ENCODE measurements around the gene SYTL3. TPM values are rescaled to one million over a fixed set of nuclear protein-coding genes. Genes with fewer than 3 reads are reported as not detected.

The SYTL3 gene
- total and polyA plus RNA-seq, 10 of the 15 experiments (the other 5 are each of a cell fraction or from before 2014, with no cell fraction given): 3.3 to 12.1 (median 6.9) TPM

DNA sequence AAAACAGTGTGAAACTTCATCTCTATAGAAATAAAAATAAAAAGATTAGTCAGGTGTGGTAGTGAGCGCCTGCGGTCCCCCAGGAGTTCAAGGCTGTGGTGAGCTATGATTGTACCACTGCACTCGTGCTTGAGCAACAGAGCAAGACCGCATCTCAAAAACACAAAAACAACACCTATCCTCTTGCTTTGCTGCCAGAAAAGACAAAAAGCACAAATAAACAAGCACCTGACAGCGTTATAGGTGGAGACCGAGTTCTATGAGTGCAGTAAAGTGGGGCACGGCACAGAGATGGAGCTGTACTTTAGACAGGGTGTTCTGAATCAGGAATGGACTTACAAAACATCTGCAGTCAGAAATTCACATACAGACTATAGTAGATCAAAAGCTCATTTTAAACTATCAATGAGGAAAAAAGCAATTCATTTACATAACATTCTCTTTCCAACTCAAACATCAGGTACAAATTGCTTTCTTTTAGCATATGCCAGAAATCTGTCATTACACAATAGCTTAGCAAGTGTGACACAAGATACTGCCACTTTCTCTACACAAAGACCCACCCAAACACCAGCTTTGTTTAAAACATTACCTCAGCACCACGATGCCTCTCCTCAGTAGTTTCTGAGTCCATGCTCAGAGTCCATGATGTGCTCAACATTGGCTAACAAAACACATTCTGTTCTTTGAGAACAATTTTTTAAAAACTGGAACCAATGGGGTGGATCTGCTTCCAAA, 159.3 kb downstream of the SYTL3 start (continued):
- TF ChIP-seq ATF2 (IDR thresholded peaks at IDR 0.05; ENCODE audit: low read length) (peak; percentile 64; the same call in 1 of the 2 replicates), TCF3 (IDR thresholded peaks at IDR 0.05; ENCODE audit: borderline replicate concordance, insufficient read depth, low read depth, low read length) (0 out of 2 replicates have a peak, but pooled peaks have one; percentile 74), CHD1 (IDR thresholded peaks at IDR 0.05; ENCODE audit: low read depth, low read length) (no peak; the same call in 1 of the 2 replicates), CBFB (IDR thresholded peaks at IDR 0.05; ENCODE audit: low read depth) (peak; percentile 92), E2F4 (IDR thresholded peaks at IDR 0.05; ENCODE audit: low read depth, low read length) (no peak), IRF4 (IDR thresholded peaks at IDR 0.05; ENCODE audit: low read depth, low read length) (no peak), CREM (IDR thresholded peaks at IDR 0.05; ENCODE audit: low read depth) (peak; percentile 53; the same call in 1 of the 2 replicates), STAT3 (IDR thresholded peaks at IDR 0.05; ENCODE audit: low read depth, low read length) (no peak), BCL3 (IDR thresholded peaks at IDR 0.05; ENCODE audit: borderline replicate concordance, insufficient read depth, low read depth, low read length, poor library complexity, severe bottlenecking) (no peak), RAD51 (IDR thresholded peaks at IDR 0.05) (peak; percentile 58), HDGF (IDR thresholded peaks at IDR 0.05) (no peak), LARP7 (IDR thresholded peaks at IDR 0.05) (no peak), MXI1 (IDR thresholded peaks at IDR 0.05; ENCODE audit: low read depth, low read length) (no peak), ELK1 (IDR thresholded peaks at IDR 0.05; ENCODE audit: low read depth, low read length) (no peak), ZNF217 (IDR thresholded peaks at IDR 0.05) (0 out of 2 replicates have a peak, but pooled peaks have one; percentile 26), YY1 (IDR thresholded peaks at IDR 0.05; ENCODE audit: low read depth, low read length) (no peak), CHD2 (IDR thresholded peaks at IDR 0.05; ENCODE audit: borderline replicate concordance, low read depth, low read length) (peak; percentile 38; the same call in 1 of the 2 replicates), EED (IDR thresholded peaks at IDR 0.05; ENCODE audit: low read depth) (peak; percentile 62; the same call in 1 of the 2 replicates), NR2C1 (IDR thresholded peaks at IDR 0.05) (no peak), MEF2A (IDR thresholded peaks at IDR 0.05; ENCODE audit: insufficient read depth, low read depth, low read length) (peak; percentile 48; the same call in 1 of the 2 replicates), TCF7 (IDR thresholded peaks at IDR 0.05; ENCODE audit: borderline replicate concordance) (peak; percentile 57; the same call in 1 of the 2 replicates), KDM1A (IDR thresholded peaks at IDR 0.05; ENCODE audit: borderline replicate concordance) (no peak)
- TF ChIP-seq, protein P1, sequence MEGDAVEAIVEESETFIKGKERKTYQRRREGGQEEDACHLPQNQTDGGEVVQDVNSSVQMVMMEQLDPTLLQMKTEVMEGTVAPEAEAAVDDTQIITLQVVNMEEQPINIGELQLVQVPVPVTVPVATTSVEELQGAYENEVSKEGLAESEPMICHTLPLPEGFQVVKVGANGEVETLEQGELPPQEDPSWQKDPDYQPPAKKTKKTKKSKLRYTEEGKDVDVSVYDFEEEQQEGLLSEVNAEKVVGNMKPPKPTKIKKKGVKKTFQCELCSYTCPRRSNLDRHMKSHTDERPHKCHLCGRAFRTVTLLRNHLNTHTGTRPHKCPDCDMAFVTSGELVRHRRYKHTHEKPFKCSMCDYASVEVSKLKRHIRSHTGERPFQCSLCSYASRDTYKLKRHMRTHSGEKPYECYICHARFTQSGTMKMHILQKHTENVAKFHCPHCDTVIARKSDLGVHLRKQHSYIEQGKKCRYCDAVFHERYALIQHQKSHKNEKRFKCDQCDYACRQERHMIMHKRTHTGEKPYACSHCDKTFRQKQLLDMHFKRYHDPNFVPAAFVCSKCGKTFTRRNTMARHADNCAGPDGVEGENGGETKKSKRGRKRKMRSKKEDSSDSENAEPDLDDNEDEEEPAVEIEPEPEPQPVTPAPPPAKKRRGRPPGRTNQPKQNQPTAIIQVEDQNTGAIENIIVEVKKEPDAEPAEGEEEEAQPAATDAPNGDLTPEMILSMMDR (IDR thresholded peaks at IDR 0.05 in 2 of 3, conservative IDR thresholded peaks at IDR 0.05 in 1 of 3; ENCODE audit: control insufficient read depth in 2 of 3, extremely low read depth in 1 of 3, insufficient read depth in 1 of 3, low read depth in 3 of 3, low read length in 3 of 3): no peak
- TF ChIP-seq, protein P2, sequence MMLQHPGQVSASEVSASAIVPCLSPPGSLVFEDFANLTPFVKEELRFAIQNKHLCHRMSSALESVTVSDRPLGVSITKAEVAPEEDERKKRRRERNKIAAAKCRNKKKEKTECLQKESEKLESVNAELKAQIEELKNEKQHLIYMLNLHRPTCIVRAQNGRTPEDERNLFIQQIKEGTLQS (IDR thresholded peaks at IDR 0.05; ENCODE audit: borderline replicate concordance, extremely low read depth, low read depth, low read length): no peak

Data from GM12878 (cell line).